Left colon (tissue), 2 donors: ENCODE results near the gene S100A9. TPM values are rescaled to one million over a fixed set of nuclear protein-coding genes. Genes with fewer than 3 reads are reported as not detected.
A peak's percentile ranks its signal among the peaks of the same experiment; 100 is the strongest.
"Not testable (repeated sequence)": the region's sequence is repeated elsewhere in the genome, so short reads cannot be mapped to it uniquely, and the experiment has no call there.

Experiments
- ATAC-seq: fragments of 200-7000 bp; cut with Tn5 transposase; one replicate; pipeline ENCODE4 v1.9.1; 2020; ENCODE audit warnings: mild to moderate bottlenecking, moderate library complexity
- DNase-seq, 2 donors: peaks; one replicate each; pipeline ENCODE4 v3.0.0-alpha.2; 2020
- intact Hi-C, 2 donors: fragments of 100-400 bp; cut with DNase I in 1 of 2; cut with micrococcal nuclease in 1 of 2; formaldehyde crosslinking; loops; one replicate each; pipeline versions ENCODE4 v1.11.2 to v1.14.0; 2022; cut with DNase I, micrococcal nuclease
- total RNA-seq, 2 donors: library from RNA; stranded (reverse); fragmentation: NEBNext Ultra II Directional; extraction: Animal tissue kit (Norgen Biotek cat#: 25700); gene quantifications; one replicate each; pipeline ENCODE4 v1.2.1, GENCODE V29; 2021
- donor health status: DM: no; HTN: no; CAD: no.
- donor health status: DM: yes; HTN: yes; CAD: no.

Gene S100A9
- total RNA-seq, 2 donors from 2014 or later = 9.2 to 21.0 TPM

GRCh38 chr1:153397051-153397923 lies 39.6 kb downstream of the S100A9 start:
- intact Hi-C loops = no loop called here
- ATAC-seq = no peak

DNA sequence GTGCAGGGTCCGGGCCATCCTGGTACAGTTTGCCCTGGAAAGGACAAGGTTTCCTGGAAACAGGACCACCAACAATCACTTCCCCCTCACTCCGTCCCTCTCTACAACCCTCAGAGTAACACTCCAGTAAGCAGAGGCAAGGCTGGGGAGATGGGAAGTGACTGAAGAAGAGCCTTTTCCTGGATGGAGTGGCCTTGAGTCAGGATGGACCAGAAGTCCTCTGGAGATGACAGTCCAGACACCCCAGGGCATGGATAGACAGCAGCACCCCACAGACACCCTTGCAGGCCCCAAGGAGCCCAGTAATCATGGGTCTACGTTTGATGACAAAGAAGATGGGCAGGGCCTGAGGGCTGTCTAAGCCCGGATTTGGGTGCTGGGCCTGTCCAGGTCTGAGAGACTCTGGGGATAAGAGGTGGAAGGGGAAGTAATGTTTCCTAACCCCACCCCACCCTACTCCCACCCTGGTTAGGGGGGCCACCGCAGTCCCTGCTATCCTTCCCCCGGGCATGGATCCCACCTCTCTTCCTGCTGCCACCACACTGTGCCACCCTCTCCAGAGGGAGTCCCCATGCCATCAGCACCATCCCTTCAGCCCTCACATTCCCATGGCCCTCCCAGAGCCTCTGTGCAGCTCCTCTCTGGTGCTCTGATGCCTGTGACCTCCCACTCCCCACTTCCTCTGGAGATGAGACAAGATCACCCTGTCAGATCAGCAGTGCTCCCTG lies 40.4 kb downstream of the S100A9 start:
- ATAC-seq (no peak), DNase-seq (no peak)
- intact Hi-C loops = no loop called here

More at GRCh38 chr1:153397051-153397923, 39.6 kb downstream of the S100A9 start:
- no peak for DNase-seq

GRCh38 chr1:153399401-153400055 lies 41.9 kb downstream of the S100A9 start:
- no peak for DNase-seq
- intact Hi-C loops = no loop called here
- no peak for ATAC-seq

- no peak for ATAC-seq
- DNase-seq = no peak
- intact Hi-C loops = no loop called here
Observed at GRCh38 chr1:153400244-153400643, 42.6 kb downstream of the S100A9 start.

- ATAC-seq = no peak
- intact Hi-C loops = no loop called here
- no peak for DNase-seq
Observed at GRCh38 chr1:153401461-153401860, 43.8 kb downstream of the S100A9 start.

DNA sequence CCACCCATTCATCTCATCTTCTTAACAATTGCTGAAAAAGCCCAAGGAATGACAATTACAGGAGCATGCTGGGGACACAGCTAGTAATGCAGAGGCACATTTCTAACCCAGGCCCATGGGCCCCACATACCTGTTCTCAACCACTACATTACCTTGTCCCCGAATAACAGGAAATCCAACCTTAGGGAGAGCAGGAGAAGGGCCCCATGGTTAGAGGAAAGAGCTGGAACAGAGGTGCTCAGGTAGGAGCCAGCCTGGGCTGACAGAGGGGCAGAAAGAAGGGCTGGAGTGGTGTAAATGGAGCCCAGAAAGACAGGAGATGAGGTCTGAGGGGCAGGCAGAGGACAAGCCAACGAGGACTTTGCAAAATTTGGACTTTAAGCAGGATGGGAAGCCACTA lies 44.6 kb downstream of the S100A9 start:
- ATAC-seq (no peak), DNase-seq (no peak)
- intact Hi-C loops = no loop called here

- no peak for ATAC-seq
- intact Hi-C loops = no loop called here
- no peak for DNase-seq
Observed at GRCh38 chr1:153403421-153404085, 45.9 kb downstream of the S100A9 start.

DNA sequence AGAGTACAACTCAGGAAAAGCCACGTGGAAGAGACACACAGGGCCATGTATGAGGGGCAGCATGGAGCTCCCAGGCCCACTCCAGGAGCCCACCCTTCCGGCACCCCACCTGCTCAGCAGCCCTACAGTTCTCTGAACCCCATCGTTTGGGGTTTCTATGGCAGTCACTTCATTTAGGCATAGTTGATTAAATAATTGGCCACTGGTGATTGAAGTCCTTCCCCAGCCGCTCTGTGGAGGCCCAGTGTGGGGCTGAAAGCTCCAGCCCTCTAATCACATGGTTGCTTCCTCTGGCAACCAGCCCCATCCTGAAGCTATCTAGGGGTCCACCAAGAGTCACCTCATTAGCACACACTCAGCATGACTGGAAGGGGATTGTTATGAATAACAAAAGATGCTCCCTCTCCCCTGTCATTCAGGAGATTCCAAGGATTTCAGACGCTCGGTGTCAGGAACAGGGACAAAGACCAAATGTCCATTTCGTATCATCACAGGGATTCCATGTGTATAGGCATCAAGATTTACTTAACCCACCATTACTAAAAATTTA lies 46.5 kb downstream of the S100A9 start:
- DNase-seq = no peak
- no peak for ATAC-seq
- intact Hi-C loops = no loop called here

- DNase-seq = peak in 1 of 2 donors; percentile 43
- ATAC-seq = peak; percentile 53
- intact Hi-C loops = no loop called here
Observed at GRCh38 chr1:153404768-153405167, 47.1 kb downstream of the S100A9 start.

- ATAC-seq, intact Hi-C loops, DNase-seq: not testable (repeated sequence)
Observed at GRCh38 chr1:153405825-153406599, 48.4 kb downstream of the S100A9 start.

DNA sequence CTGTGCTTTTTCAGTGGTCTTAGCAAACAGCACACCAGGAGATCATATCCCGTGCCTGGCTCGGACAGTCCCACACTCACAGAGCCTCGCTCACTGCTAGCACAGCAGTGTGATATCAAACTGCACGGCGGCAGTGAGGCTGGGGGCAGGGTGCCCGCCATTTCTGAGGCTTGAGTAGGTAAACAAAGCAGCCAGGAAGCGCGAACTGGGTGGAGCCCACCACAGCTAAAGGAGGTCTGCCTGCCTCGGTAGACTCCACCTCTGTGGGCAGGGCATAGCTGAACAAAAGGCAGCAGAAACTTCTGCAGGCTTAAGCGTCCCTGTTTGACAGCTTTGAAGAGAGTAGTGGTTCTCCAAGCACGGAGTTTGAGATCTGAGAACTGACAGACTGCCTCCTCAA lies 49.6 kb downstream of the S100A9 start:
- ATAC-seq, DNase-seq, intact Hi-C loops: not testable (repeated sequence)

Other genes starting within 250 kb of the S100A9 start
- gene SPRR2F, start 244.3 kb upstream of the S100A9 start, total RNA-seq = not detected
- not detected for gene SPRR2G, start 207.0 kb upstream of the S100A9 start, total RNA-seq
- gene LELP1, start 154.4 kb upstream of the S100A9 start, total RNA-seq = not detected
- gene PRR9, start 140.3 kb upstream of the S100A9 start, total RNA-seq = not detected
- not detected for gene LORICRIN, start 98.2 kb upstream of the S100A9 start, total RNA-seq
- gene PGLYRP3, start 44.9 kb upstream of the S100A9 start, total RNA-seq = not detected
- gene PGLYRP4, start 9.0 kb upstream of the S100A9 start, total RNA-seq = not detected
- gene S100A12, start 17.8 kb downstream of the S100A9 start, total RNA-seq = under 1 TPM in 1 of 2 donors, not detected in 1; 0.85 TPM
- gene S100A8, start 33.2 kb downstream of the S100A9 start, total RNA-seq = 1 to 10 TPM; 1.2 to 6.7 TPM
- not detected for gene S100A7A, start 58.7 kb downstream of the S100A9 start, total RNA-seq
- gene S100A7, start 102.8 kb downstream of the S100A9 start, total RNA-seq = not detected
- 1,000 to 10,000 TPM; 2,086 to 2,115 TPM for gene S100A6, start 178.1 kb downstream of the S100A9 start, total RNA-seq
- not detected for gene S100A5, start 183.1 kb downstream of the S100A9 start, total RNA-seq
- gene S100A4, start 188.0 kb downstream of the S100A9 start, total RNA-seq = 10 to 100 TPM; 36.1 to 79.4 TPM
- not detected for gene S100A3, start 191.4 kb downstream of the S100A9 start, total RNA-seq
- gene S100A2, start 208.0 kb downstream of the S100A9 start, total RNA-seq = 1 to 10 TPM in 1 of 2 donors, not detected in 1; 1.1 TPM